B cell (primary cell): ENCODE data around the gene CDK2.

Source experiments
- CTCF ChIP-seq: fragments of 200-600 bp; IDR thresholded peaks from one replicate; pipeline ENCODE4 v1.8.0; 2022; ENCODE audit warnings: antibody characterized with exemption, mild to moderate bottlenecking
- EZH2 ChIP-seq: IDR thresholded peaks from 2 replicates; pipeline ENCODE4 v1.6.1; 2012; ENCODE audit warnings: borderline replicate concordance, low read depth, mild to moderate bottlenecking, moderate library complexity, low read length; ENCODE audit not compliant: insufficient read depth, poor library complexity, severe bottlenecking

GRCh38 chr12:55979069-55979468, 12.4 kb downstream of the CDK2 start:
- TF ChIP-seq CTCF (no peak), EZH2 (no peak)
